Common myeloid progenitor, CD34-positive (primary cell): ENCODE measurements around the gene DCBLD2.

Source experiments
- CTCF ChIA-PET: fragments of 350-600 bp; sonication (Branson Sonifier 250); formaldehyde crosslinking; loops from one replicate; lab custom pipeline; 2021; ENCODE audit warnings: antibody characterized with exemption; lab: Charles Lee
- POLR2A ChIA-PET: fragments of 350-600 bp; sonication (Branson Sonifier 250); formaldehyde crosslinking; loops from one replicate; lab custom pipeline; 2021; ENCODE audit warnings: antibody characterized with exemption; lab: Charles Lee
- DNase-seq, 3 donors: peaks; one replicate each; pipeline versions ENCODE4 v3.0.0 to v3.0.0-alpha.2; 2013
- H3K27ac ChIP-seq, 2 experiments: 1 replicate in 1 of 2; 2 replicates in 1 of 2; pipeline ENCODE4 v1.7.0; 2013; ENCODE audit warnings: inconsistent platforms in 2 of 2, low read length in 2 of 2, mild to moderate bottlenecking in 2 of 2, low read depth in 1 of 2, moderate library complexity in 1 of 2; ENCODE audit not compliant: severe bottlenecking in 2 of 2, insufficient read depth in 1 of 2, poor library complexity in 1 of 2
- H3K27me3 ChIP-seq, 5 experiments: replicated peaks in 2 of 5; 1 replicate in 3 of 5; 2 replicates in 2 of 5; pipeline versions ENCODE4 v1.6.1 to v1.7.0; 2013; ENCODE audit warnings: low read length in 4 of 5, mild to moderate bottlenecking in 2 of 5, moderate library complexity in 2 of 5, inconsistent platforms in 1 of 5; ENCODE audit not compliant: insufficient read depth in 5 of 5, control insufficient read depth in 4 of 5
- H3K36me3 ChIP-seq, 4 experiments: 1 replicate in 2 of 4; 2 replicates in 2 of 4; pipeline versions ENCODE4 v1.6.1 to v1.7.0; 2013; ENCODE audit warnings: low read length in 3 of 4, control low read depth in 1 of 4, mild to moderate bottlenecking in 1 of 4; ENCODE audit not compliant: control insufficient read depth in 4 of 4, insufficient read depth in 4 of 4
- H3K4me1 ChIP-seq, 4 experiments: 1 replicate in 3 of 4; 2 replicates in 1 of 4; pipeline versions ENCODE4 v1.6.1 to v1.7.1; 2013; ENCODE audit warnings: low read length in 3 of 4, mild to moderate bottlenecking in 3 of 4, control low read depth in 1 of 4, inconsistent platforms in 1 of 4, moderate library complexity in 1 of 4; ENCODE audit not compliant: control insufficient read depth in 4 of 4, insufficient read depth in 4 of 4; ENCODE audit errors: control extremely low read depth in 1 of 4
- H3K4me3 ChIP-seq, 7 experiments: 1 replicate in 4 of 7; 2 replicates in 3 of 7; pipeline versions ENCODE4 v1.5.1 to v1.7.0; 2013; ENCODE audit warnings: mild to moderate bottlenecking in 7 of 7, low read length in 6 of 7, moderate library complexity in 6 of 7, inconsistent platforms in 2 of 7, low read depth in 2 of 7, control low read depth in 1 of 7; ENCODE audit not compliant: insufficient read depth in 4 of 7, control insufficient read depth in 1 of 7; ENCODE audit errors: extremely low read depth in 1 of 7
- H3K9me3 ChIP-seq, 5 experiments: 1 replicate in 4 of 5; 2 replicates in 1 of 5; pipeline versions ENCODE4 v1.6.1 to v1.7.1; 2013; ENCODE audit warnings: low read length in 4 of 5, mild to moderate bottlenecking in 2 of 5, inconsistent platforms in 1 of 5, low read depth in 1 of 5, moderate library complexity in 1 of 5; ENCODE audit not compliant: control insufficient read depth in 4 of 5, insufficient read depth in 2 of 5; ENCODE audit errors: control extremely low read depth in 1 of 5
- WGBS: methylation state at CpG from one replicate; pipeline ENCODE4 v1.1.5; 2013; ENCODE audit not compliant: insufficient coverage; 5-methylcytosine and 5-hydroxymethylcytosine counted together

DCBLD2 gene

GRCh38 chr3:98746882-98747281, 154.6 kb downstream of the DCBLD2 start:
- WGBS, result 100% methylated on average over 1 of the region's 4 CpGs
- ChIA-PET CTCF (no interaction called here), POLR2A (no interaction called here)
- Histone ChIP-seq H3K4me3 (no peak overlapping the region), H3K36me3 (peaks cover 0 to 3% (median under 1%) of the 10 kb centered on the region in 4 experiments), H3K4me1 (no peaks in the 10 kb centered on the region), H3K9me3 (no peaks in the 10 kb centered on the region), H3K27ac (no peak overlapping the region), H3K27me3 (no peaks in the 10 kb centered on the region)
- DNase-seq, result no peak

GRCh38 chr3:98746122-98746521, 155.4 kb downstream of the DCBLD2 start:
- no peak for DNase-seq
- CTCF ChIA-PET, result no interaction called here
- WGBS, result 95% methylated on average over 4 of the region's 4 CpGs
- POLR2A ChIA-PET, result no interaction called here
- H3K27ac ChIP-seq, result no peak overlapping the region
- no peak overlapping the region for H3K4me3 ChIP-seq
- H3K36me3 ChIP-seq, result peaks cover 0 to 3% (median under 1%) of the 10 kb centered on the region in 4 experiments
- H3K9me3 ChIP-seq, result no peaks in the 10 kb centered on the region
- H3K4me1 ChIP-seq, result no peaks in the 10 kb centered on the region
- no peaks in the 10 kb centered on the region for H3K27me3 ChIP-seq
